ENCODE results near the gene DCP1B. TPM values are rescaled to one million over a fixed set of nuclear protein-coding genes. Genes with fewer than 3 reads are reported as not detected.

Gene DCP1B
- total RNA-seq: 8.7 and 12.2 TPM in 2 replicates

DNA sequence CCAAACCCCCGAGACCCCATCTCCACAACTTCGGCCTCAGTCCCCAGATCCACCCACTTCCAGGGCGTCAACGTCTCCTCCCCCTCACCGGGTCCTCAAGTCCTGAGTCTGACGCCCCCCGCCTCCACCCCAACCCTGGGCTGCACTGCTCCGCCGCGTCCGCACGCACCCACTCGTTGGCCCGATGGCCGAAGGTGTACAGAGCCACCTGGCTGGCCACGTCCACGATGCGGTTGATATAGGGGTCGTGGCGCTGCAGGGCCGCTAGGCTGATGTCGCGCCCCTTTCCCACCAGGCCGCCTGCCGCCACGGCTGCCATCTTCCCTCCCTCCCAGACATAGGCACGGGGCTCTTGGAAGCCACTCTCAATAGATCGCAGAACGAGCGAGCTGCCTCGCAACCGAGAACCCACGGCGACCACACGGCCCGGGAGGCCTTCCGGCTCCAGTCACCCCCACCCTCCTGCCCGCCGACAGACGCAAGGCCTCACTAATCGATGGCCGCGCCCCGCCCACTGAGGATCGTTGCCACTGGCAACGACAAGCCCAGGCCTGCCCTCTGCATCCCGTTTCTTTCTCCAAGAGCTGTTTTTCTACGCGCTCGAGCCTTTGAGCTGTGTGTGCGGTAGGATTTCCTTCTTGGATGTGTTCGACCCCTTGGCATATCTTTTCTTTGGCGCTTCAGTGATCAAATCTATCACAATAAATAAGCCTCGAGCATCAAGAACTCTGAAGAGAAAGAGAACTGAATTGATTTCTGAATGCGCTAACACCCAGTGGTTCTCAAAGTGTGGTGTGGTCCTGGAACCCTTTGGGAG, at the start of gene DCP1B:
Gene DCP1B, minus strand, starts transcription at position 345 of the 817 bp plus-strand sequence. Its CDS starts 26 bp downstream, at position 319.

DNA sequence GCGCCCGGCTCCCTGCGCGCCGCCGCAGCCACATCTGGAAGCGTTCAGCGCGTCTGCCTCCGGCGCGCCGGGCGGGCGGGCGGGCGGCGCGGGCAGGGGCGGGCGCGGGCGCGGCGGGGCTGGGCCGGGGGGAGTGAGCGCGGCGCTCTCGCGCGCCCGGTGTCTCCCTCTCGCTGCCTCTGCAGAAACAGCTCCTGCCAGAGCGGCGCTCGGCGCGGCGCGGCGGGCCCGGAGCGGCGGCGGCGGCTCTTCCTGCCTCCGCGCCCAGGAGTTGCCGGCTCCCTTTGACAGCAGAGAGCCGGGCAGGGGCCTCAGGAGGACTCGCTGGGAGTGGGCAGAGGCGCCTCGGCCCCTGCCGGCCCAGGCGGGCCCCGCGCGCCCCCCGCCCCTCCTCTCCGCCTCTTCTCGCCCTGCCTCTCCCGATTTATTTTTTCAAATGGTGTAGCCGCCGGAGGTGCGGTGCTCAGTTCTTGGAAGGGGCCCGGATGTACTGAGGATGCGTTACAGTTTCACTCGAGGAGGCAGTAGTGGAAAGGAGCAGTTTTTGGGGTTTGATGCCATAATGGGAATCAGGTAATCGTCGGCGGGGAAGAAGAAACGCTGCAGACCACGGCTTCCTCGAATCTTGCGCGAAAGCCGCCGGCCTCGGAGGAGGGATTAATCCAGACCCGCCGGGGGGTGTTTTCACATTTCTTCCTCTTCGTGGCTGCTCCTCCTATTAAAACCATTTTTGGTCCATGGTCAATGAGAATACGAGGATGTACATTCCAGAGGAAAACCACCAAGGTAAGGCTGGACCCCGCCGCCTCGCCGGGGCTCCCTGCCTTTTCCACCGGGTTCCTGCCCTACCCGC, 48.8 kb upstream of the DCP1B start, which contains the start of gene CACNA1C:
Gene CACNA1C, plus strand, starts transcription at position 162 of the 853 bp plus-strand sequence. Its CDS starts 576 bp downstream, at position 738.

DNA sequence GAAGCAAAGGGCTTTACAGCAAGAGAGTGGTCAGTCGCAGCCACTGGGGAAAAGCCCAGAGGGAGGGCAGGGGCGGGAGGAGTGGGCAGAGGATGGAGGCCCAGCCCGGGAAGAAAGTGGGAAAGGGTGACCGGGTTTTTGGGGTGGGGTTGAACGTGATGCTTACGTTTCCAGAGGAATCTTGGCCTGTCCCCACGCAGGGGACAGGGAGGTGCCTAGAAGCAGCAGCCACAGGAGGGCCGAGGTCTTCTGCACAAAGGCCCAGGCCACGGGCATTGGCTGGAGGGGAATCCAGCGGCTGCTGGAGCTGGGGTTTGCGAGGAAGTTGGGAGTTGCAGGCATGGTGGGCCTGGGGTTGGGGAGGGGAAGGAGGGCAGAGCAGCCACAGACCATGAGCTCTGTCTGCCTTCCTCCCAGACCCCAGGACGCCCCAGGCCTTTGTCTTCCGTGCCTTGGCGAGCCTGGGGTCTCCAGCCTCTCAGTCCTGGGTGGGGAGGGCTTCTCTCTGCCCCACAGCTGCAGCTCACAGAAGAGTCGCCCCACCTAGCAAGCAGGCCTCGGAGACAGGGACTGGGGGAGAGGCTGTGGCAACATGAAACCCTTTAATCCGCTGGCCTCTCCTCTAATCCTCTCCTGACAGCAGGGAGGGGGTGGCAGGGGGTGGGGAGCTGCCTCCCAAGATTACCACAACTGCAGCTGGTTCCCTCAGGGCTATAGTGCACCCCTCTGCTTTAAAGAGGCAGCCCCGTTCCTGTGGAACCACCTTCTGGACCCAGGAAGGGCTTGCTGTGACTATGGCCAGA, 86.0 kb downstream of the DCP1B start, which contains the start of gene CACNA2D4:
Gene CACNA2D4, minus strand, starts transcription at position 572 of the 803 bp plus-strand sequence. Its CDS starts 179 bp downstream, at position 393.

Other genes starting within 250 kb of the DCP1B start
- gene LRTM2, start 183.9 kb downstream of the DCP1B start, total RNA-seq: not detected in 2 replicates
- gene CACNA2D4, start 85.8 kb downstream of the DCP1B start, total RNA-seq: not detected in 2 replicates
- under 0.01 and 0.16 TPM in 2 replicates for gene CACNA1C, start 48.5 kb upstream of the DCP1B start, total RNA-seq